Endodermal cell (in vitro differentiated cells): Measurements from ENCODE around the gene MOXD1. TPM values are rescaled to one million over a fixed set of nuclear protein-coding genes. Genes with fewer than 3 reads are reported as not detected.

Experiments used
- DNase-seq: peaks from one replicate; pipeline ENCODE4 v3.0.0-alpha.2; 2017
- H3K27ac ChIP-seq: 2 replicates; pipeline ENCODE4 v1.5.1; 2013; ENCODE audit warnings: mild to moderate bottlenecking, low read depth, low read length, moderate library complexity
- H3K27me3 ChIP-seq: 2 replicates; pipeline ENCODE4 v1.6.1; 2013; ENCODE audit warnings: mild to moderate bottlenecking, low read length, moderate library complexity; ENCODE audit not compliant: insufficient read depth, control insufficient read depth, poor library complexity, severe bottlenecking
- H3K36me3 ChIP-seq: 2 replicates; pipeline ENCODE4 v1.7.0; 2013; ENCODE audit warnings: mild to moderate bottlenecking, low read length, moderate library complexity; ENCODE audit not compliant: control insufficient read depth, insufficient read depth
- H3K4me1 ChIP-seq: one replicate; pipeline ENCODE4 v1.7.0; 2013; ENCODE audit warnings: low read length; ENCODE audit not compliant: control insufficient read depth, insufficient read depth
- H3K4me3 ChIP-seq: 2 replicates; pipeline ENCODE4 v1.5.1; 2013; ENCODE audit warnings: mild to moderate bottlenecking, low read length, moderate library complexity
- H3K9ac ChIP-seq: 2 replicates; pipeline ENCODE4 v1.6.1; 2013; ENCODE audit warnings: mild to moderate bottlenecking, low read length, moderate library complexity; ENCODE audit not compliant: poor library complexity, severe bottlenecking; ENCODE audit errors: extremely low read depth
- H3K9me3 ChIP-seq: 2 replicates; pipeline ENCODE4 v1.6.1; 2013; ENCODE audit warnings: mild to moderate bottlenecking, low read length, moderate library complexity; ENCODE audit not compliant: control insufficient read depth
- H3K27ac Mint-ChIP-seq: 2 replicates; pipeline ENCODE4 v1.8.0; 2020; ENCODE audit warnings: mixed read lengths
- H3K27me3 Mint-ChIP-seq: 2 replicates; pipeline ENCODE4 v1.8.0; 2021; ENCODE audit warnings: mild to moderate bottlenecking, mixed read lengths; ENCODE audit not compliant: insufficient read depth
- H3K36me3 Mint-ChIP-seq: 2 replicates; pipeline ENCODE4 v1.8.0; 2020; ENCODE audit warnings: low read depth, mixed read lengths
- H3K4me1 Mint-ChIP-seq: 2 replicates; pipeline ENCODE4 v1.8.0; 2020; ENCODE audit warnings: mixed read lengths
- H3K4me3 Mint-ChIP-seq: 2 replicates; pipeline ENCODE4 v1.8.0; 2020; ENCODE audit warnings: mild to moderate bottlenecking, moderate library complexity, mixed read lengths
- H3K9me3 Mint-ChIP-seq: 2 replicates; pipeline ENCODE4 v1.8.0; 2020; ENCODE audit warnings: mild to moderate bottlenecking, mixed read lengths
- CTCF ChIP-seq: fragments of 200-600 bp; sonication (generic); conservative IDR thresholded peaks from 2 replicates; pipeline ENCODE4 v1.5.0; 2021; ENCODE audit warnings: antibody characterized with exemption, mild to moderate bottlenecking
- WGBS, 2 experiments: methylation state at CpG; one replicate each; pipeline versions ENCODE4 v1.1.5 to v1.1.7; 2013; ENCODE audit warnings: missing lambda C conversion rate in 2 of 2, mixed read lengths in 1 of 2; ENCODE audit not compliant: insufficient coverage in 1 of 2, insufficient read length in 1 of 2; 5-methylcytosine and 5-hydroxymethylcytosine counted together
- total RNA-seq, 2 donors: library from RNA; stranded (reverse); fragmentation: NEBNext Ultra II Directional in 1 of 2; extraction: Animal tissue kit (Norgen Biotek cat#: 25700) in 1 of 2; gene quantifications; 2 replicates in 1 of 2; 3 replicates in 1 of 2; pipeline ENCODE4 v1.2.1, GENCODE V29; 2021

The MOXD1 gene
- total RNA-seq, 2 donors from 2014 or later = 1.3 to 3.2 TPM

- Mint-ChIP-seq H3K36me3 (peaks cover 13% of the 10 kb centered on the region), H3K9me3 (peaks cover 23% of the 10 kb centered on the region), H3K4me1 (peaks cover 16% of the 10 kb centered on the region), H3K27me3 (no peaks in the 10 kb centered on the region), H3K4me3 (no peak overlapping the region), H3K27ac (no peak overlapping the region)
- Histone ChIP-seq H3K27me3 (no peaks in the 10 kb centered on the region), H3K4me3 (no peak overlapping the region), H3K9ac (no peak overlapping the region), H3K36me3 (peaks cover 7% of the 10 kb centered on the region), H3K9me3 (peaks cover 21% of the 10 kb centered on the region), H3K4me1 (no peaks in the 10 kb centered on the region), H3K27ac (peak overlapping the region; percentile 17)
- WGBS, 2 experiments = 71 to 93% methylated on average over 1 to 2 of the region's 3 CpGs
- no peak for DNase-seq
- no peak for TF ChIP-seq CTCF
Observed at GRCh38 chr6:132445201-132445951, 44.1 kb upstream of the MOXD1 start.

GRCh38 chr6:132443206-132443605 lies 41.9 kb upstream of the MOXD1 start:
- no peak for DNase-seq
- H3K36me3 Mint-ChIP-seq = peaks cover 6% of the 10 kb centered on the region
- H3K27me3 ChIP-seq = no peaks in the 10 kb centered on the region
- TF ChIP-seq CTCF = no peak
- no peaks in the 10 kb centered on the region for H3K4me1 ChIP-seq
- H3K4me3 ChIP-seq = no peak overlapping the region
- no peaks in the 10 kb centered on the region for H3K27me3 Mint-ChIP-seq
- H3K27ac ChIP-seq = no peak overlapping the region
- peaks cover 23% of the 10 kb centered on the region for H3K9me3 Mint-ChIP-seq
- no peak overlapping the region for H3K4me3 Mint-ChIP-seq
- H3K9ac ChIP-seq = no peak overlapping the region
- no peak overlapping the region for H3K27ac Mint-ChIP-seq
- peaks cover 21% of the 10 kb centered on the region for H3K9me3 ChIP-seq
- H3K4me1 Mint-ChIP-seq = peaks cover 16% of the 10 kb centered on the region
- H3K36me3 ChIP-seq = no peaks in the 10 kb centered on the region

GRCh38 chr6:132430110-132430509 lies 28.8 kb upstream of the MOXD1 start:
- no peak overlapping the region for H3K27ac ChIP-seq
- H3K27ac Mint-ChIP-seq = no peak overlapping the region
- no peaks in the 10 kb centered on the region for H3K9me3 ChIP-seq
- no peaks in the 10 kb centered on the region for H3K36me3 Mint-ChIP-seq
- no peaks in the 10 kb centered on the region for H3K27me3 ChIP-seq
- H3K4me3 ChIP-seq = no peak overlapping the region
- no peak for TF ChIP-seq CTCF
- no peaks in the 10 kb centered on the region for H3K9me3 Mint-ChIP-seq
- 85 to 86% methylated on average over 2 of the region's 2 CpGs for WGBS, 2 experiments
- H3K27me3 Mint-ChIP-seq = peaks cover 2% of the 10 kb centered on the region
- H3K4me1 ChIP-seq = no peaks in the 10 kb centered on the region
- no peak overlapping the region for H3K4me3 Mint-ChIP-seq
- H3K9ac ChIP-seq = no peak overlapping the region
- no peaks in the 10 kb centered on the region for H3K36me3 ChIP-seq
- no peak for DNase-seq
- H3K4me1 Mint-ChIP-seq = no peaks in the 10 kb centered on the region
